DOHH2 (cell line): Measurements from ENCODE around the gene IGF1R.

ENCODE experiments used
- CTCF ChIP-seq: fragments of 200-600 bp; sonication (generic); IDR thresholded peaks from one replicate; pipeline ENCODE4 v1.5.1; 2014; ENCODE audit warnings: antibody characterized with exemption, mild to moderate bottlenecking, low read depth, low read length; ENCODE audit not compliant: poor library complexity, severe bottlenecking
- EZH2phosphoT487 ChIP-seq: fragments of 200-600 bp; sonication (generic); IDR thresholded peaks from 2 replicates; pipeline ENCODE4 v1.6.1; 2017; ENCODE audit warnings: borderline replicate concordance, mild to moderate bottlenecking, antibody characterized with exemption, low read length, moderate library complexity, mixed read lengths

GRCh38 chr15:98968576-98968975 is 320.2 kb downstream of the IGF1R start:
- TF ChIP-seq CTCF (no peak), EZH2phosphoT487 (no peak)
